DMS153 treated with DMSO at 0.1 percent for 48 hours (cell line): ENCODE results near the gene RCN2.
"Not testable (repeated sequence)": the region's sequence is repeated elsewhere in the genome, so short reads cannot be mapped to it uniquely, and the experiment has no call there.

Experiments used
- DNase-seq: peaks from one replicate; lab custom pipeline; 2025; ENCODE audit not compliant: unreplicated experiment; lab: John Stamatoyannopoulos, UW

Gene RCN2

DNA sequence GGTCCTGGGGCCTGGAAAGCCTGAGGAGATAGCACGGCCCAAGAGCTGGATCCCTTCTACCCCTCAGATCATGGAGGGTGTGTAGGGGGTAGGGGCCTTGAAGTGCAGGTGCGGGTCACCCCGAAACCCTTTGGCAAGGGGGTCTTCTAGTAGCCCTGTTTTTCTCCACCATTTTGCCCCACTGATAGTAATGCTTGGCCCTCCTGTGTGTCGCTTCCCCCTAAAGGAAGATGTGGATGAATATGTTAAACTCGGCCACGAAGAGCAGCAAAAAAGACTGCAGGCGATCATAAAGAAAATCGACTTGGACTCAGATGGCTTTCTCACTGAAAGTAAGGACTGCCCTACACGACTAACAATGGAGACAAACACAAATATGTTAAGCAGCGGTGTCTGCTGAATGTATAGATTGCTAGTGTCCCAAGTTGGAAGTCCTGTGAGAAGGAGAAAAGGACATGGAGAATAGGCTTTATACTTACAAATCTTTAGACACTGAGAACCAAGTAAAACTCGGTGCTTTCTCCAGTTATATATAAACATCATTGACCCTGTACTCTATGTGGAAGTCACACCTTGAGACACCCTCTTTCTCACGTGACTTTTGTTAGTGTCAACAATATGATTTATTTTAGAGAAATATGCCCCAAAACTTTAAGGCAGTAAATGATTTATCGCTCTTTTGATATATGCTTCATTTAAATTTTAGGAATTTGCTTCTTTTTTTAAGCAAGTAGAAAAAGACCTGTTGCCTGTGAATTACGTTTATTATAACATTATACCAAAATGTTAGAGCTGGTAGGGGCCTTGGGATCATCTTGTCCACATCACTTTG lies 802 bp downstream of the RCN2 start:
- no peak for DNase-seq

DNA sequence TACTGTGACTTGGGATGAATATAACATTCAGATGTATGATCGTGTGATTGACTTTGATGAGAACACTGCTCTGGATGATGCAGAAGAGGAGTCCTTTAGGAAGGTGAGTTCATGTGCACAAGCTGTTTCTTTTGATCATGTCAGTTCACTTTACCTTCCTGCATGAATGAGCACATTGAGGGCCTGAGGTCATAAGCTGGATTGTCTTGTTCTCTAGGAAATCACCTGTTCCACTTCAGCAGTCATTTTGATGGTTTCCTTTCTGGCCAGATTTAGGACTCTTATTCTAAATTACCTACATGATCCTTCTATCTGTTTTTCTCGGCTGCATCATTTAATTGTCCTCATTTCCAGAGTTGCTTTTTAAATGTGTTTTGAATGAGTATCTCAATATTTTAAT lies 4.1 kb downstream of the RCN2 start:
- DNase-seq, result no peak

DNA sequence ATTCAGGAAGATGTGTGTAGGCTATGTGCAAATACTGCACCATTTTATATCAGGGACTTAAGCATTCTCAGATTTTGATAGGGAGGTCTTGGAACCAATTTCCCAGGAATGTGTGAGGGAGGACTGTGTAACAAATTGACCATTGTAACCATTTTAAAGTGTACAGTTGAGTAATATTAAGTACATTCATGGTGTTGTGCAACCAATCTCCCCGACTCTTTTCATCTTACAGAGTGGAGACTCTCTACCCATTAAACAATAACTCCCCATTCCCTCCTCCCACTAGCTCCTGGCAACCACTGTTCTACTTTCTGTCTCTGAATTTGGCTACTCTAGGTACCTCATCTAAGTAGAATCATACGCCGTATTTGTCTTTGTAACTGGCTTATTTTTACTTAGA lies 5.1 kb downstream of the RCN2 start:
- no peak for DNase-seq

DNA sequence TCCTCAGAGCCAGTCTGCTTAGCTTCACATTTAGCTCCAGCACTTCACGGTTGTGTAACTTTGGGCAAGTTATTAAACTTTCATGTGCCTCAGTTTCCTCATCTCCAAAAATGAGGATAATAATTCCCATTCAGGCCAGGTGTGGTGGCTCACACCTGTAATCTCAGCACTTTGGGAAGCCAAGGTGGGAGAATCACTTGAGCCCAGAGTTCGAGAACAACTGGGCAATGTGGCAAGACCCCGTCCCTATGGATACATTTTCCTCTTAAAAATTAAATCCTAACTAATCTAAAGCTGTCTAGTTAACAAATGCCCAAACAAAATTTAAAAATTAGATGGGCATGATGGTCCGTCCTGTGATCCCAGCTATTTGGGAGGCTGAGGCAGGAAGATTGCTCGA lies 7.2 kb downstream of the RCN2 start:
- no peak for DNase-seq

DNA sequence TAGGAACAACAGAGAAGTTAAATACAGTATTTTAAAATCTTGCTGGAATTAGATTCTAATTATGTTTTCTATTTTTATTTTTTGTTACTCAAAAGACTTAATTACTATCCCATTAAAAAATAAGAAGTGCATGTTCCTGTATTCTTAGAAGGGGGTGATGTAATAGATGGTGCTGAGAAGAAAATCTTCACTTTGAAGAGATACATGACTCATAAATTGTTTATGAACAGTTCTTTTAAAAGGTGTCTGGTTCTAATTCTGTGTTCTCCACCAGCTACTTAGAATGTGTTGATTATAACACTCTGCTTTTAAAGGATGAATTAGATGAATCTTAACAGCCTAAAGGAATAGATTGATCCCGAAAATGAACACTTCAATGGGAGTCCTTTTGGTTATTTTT lies 8.2 kb downstream of the RCN2 start:
- no peak for DNase-seq

DNA sequence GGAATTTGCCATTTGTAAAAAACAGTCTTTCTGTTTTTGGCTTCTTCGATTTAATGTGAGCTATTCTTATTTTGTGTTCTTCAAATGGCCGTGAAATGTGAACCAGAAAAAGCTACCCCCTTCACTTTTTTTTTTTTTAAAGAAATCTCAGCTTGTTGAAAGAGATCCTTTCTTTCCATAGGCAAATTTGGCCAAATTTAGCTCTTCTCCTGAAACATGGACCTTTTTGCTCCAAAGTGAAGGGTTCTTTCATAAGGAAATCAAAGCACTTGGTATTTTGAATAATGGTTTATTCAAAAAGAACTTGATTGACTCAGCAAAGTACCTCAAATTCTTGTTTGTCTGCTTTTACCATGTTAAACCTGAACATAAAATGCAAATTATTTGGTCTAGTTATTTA lies 10.1 kb downstream of the RCN2 start:
- no peak for DNase-seq

DNA sequence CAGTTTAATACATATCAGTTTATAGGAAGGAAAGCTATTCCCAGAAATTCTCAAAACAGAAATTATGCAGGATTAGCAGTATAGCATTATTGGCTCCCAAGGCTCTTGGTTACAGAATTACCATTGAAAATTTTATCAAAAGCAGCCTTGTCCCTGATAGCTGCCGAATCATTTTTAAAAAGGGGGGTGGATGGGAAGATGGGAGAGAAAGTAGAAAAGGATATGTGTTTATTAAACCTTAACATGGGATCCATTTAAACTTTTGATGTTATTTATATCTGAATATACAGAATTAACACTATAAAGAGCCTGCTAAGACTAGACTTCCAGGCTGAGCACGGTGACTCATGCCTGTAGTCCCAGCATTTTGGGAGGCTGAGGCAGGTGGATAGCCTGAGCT lies 10.8 kb downstream of the RCN2 start:
- no peak for DNase-seq

DNA sequence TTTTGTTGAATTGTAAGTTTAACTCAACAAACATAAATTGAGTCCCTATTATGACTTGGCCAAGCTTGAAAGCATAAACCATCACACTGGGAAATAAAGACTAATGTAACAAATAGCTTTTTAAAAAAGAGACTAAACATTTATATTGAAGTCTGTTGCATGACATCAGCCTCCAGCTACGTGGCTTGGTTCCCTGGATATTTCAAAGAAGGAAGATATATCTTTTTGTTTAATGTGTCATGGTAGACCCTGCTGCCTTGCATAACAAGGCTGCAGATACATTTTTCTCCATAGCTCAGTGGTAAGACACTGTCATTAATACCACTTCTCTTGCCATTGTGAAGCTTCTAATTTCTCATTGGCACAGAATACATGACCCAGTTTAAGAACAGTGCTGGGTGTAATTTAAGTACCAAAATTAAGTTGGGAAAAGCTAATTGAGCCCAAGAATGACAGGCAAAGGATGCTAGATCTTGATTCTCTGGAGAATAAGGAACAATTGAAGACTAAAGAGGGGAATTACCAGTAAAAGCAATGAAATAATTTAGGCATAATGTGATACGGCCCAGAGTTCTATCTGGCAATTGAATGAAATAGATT lies 14.0 kb downstream of the RCN2 start:
- no peak for DNase-seq

DNA sequence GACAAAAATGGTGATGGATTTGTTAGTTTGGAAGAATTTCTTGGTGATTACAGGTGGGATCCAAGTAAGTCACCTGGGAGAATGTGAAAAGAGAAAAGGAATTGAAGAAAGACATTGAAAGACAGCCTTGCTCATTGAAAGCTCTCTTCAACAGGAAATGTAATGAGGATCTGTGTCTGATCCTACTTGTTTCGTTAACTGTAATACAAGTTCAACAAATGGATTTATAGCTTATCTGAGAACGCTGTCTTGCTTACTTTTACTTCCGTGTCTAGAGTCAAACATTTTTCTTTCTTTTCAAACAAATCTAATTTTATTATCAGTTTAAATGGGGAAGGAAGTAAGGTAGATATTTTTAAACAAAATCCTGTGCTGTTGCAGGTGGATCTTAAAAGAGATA lies 15.9 kb downstream of the RCN2 start:
- DNase-seq, result no peak

DNA sequence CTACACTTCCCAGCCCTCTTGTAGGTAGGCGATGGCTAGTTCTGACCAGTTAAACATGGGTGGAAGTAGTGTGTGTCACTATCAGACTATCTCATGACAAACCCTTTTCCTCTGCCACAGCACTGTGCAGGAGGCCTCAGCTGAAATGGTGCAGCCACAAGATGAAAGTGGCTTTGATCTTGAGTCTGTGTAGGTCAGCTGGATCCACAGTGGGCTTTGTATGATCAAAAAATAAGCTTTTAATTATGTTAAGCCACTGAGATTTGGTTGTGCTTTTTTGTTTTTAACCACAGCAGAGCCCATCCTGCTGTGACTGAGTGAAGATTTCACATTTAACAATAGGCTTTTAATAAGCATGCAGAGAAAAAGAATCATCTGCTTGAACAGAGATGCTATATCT lies 19.7 kb downstream of the RCN2 start:
- DNase-seq, result no peak

DNA sequence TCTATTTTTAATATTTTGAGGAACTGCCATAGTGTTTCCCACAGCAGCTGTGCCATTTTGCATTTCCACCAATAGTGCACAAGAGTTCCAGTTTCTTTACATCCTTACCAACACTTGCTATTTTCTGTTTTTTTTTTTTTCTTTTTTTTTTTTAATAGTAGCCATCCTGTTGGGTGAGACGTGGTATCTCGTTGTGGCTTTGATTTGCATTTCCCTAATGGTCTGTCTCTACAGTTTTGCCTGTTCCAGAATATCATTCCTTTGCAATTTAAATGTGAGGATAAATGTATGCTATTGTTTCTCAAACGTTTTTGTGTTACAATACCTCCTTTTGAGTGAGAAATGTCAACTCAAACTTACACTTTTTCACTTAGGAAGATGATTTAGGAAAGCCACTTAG lies 22.4 kb downstream of the RCN2 start:
- DNase-seq, result no peak

DNA sequence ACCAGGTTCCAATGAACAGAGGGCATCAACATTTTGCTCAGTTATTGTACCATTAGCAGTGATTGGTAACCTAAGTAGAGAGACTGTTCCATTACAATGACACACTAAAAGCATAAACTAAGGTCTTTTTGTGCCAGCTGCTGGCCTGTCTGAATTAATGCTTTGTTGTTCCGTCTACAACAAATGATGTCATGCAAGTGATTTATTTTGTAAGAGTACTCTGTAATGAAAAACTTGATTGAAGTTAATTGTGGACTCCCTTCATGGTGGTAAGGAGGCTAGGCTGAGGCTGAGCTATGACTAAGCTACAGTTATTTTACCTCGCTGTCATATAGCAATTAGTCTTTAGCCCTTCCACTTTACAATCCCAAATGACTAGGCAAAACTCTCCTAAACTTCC lies 23.2 kb downstream of the RCN2 start:
- no peak for DNase-seq

DNA sequence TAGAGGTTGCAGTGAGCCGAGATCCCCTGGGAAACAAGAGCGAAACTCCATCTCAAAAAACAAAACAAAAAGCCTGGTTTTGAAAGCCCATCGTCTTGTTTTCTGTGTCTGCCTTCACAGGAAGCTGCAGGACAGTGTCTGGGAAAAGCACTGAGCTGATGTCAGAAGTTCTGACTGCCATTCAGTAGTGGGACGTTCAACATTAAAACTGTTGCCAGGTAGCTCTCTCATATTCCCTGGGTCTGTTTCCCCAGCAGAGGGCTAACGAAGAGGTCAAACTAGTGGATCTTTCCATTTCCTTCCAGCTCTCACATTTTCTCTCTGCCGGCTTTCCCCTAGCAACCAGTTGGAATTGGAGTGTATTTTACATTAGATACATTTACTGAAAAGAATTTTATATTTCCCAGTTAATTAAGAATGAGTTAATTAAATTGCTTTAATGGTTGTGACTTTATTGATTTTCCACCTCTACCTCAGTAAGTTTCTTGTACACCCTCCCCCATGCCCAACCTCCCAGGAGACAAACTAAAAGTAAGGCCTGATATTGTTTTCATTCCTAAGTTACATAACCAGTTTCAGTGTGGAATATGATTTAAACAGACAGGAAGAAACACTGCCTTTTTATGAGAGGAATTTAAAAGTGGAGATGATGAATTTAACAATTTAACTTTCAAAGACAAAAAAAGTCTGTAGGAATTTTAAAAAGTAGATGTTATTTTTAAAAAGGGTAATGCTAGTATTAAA lies 29.9 kb downstream of the RCN2 start:
- no peak for DNase-seq

DNA sequence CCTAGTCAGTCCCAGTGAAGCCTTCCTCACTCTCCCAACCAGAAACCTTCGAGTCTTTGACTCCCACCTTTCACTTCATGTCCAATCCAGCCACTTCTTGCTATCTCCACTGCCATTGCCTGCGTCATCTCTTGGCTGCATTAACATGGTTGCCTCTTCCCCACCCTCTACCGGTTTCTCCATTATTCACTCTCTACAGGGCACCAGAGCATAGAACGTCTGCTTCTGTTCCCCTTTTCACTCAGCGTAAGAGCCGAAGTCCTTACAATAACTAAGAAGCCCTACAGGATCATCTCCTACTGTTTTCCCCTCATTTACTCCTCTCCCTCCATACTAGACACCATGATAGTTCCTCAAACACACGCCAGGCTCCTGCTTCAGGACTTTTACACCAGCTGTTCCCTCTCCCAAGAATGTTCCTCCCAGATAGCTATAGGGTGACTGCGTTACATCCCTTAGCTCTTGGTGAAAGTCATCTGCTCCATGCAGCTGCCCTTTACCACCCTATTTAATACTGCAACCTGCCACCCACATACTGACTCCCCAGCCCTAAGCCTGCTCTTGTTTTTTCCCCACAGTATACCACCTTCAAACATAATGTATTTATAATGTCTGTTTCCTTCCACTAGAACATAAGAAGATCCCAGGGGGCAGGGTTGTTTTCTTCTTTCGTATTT lies 30.9 kb downstream of the RCN2 start:
- no peak for DNase-seq

DNA sequence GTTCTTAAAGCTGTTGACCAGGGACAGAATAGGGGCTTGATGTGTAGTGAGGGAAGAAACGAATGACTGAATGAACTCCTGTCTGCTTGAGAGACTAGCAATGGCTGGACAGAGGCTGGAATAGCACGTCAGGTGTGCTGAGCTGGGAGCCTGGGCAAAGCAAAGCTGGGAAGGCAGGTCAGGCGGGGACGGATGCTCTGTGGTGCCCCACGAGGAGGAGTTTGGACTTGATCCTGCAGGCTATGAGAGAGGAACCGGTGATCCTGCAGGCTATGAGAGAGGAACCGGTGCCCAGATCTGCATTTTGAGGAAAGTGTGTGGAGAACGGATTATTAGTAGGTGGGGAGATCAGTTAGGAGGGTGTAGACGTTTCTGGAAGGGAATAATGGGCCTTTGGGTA lies 32.0 kb downstream of the RCN2 start:
- DNase-seq, result no peak

DNA sequence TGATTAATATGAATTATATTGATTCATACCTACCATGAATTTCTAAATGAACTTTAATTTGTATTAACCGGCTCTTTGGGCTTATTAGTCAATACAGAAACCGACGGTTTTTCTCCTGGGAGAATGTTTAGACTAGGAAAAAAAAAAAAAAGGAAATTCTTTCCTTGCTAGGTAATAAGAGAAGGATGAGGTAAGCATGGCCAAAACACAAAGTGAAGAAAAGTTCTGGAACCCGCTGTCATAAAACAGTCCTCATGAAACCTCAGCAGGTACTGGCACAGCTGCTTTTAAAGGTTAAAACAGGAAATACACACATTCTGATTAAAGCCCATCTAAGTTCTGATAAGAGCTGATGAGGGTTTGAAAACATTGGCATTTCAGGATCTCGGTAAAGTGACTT lies 32.6 kb downstream of the RCN2 start:
- no peak for DNase-seq

DNA sequence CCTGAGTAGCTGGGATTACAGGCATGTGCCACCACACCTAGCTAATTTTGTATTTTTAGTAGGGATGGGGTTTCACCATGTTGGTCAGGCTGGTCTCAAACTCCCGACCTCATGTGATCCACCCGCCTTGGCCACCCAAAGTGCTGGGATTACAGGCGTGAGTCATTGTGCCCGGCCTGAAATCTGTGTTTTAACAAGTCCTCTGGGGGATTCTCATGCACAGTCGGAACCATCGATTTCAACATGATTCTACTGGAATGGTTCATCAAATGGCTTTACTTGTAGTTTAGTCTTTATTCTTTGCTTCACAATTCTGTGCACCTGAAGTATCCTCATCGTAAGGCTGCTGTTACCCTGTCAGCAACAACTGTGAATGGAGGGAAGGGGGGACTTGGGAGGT lies 34.5 kb downstream of the RCN2 start:
- not testable (repeated sequence) for DNase-seq

DNA sequence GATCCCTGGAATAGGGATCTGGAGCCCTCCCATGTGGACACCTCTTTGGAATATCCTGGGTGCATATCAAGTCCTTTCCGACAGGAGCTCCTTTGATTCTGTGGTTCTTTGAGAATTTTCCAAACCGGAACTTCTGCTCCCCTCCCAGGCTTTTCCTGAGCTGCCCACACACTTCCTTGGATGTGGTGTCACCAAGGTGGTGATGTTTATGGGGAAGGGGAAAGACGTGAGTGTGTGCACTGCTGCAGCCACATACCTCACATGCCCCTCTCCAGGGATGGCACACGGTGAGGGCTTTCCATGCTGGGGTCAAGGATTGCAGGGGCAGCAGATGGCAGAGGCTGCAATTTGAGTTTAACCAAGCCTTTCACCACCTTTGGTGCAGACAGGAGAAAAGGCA lies 35.5 kb downstream of the RCN2 start:
- no peak for DNase-seq

DNA sequence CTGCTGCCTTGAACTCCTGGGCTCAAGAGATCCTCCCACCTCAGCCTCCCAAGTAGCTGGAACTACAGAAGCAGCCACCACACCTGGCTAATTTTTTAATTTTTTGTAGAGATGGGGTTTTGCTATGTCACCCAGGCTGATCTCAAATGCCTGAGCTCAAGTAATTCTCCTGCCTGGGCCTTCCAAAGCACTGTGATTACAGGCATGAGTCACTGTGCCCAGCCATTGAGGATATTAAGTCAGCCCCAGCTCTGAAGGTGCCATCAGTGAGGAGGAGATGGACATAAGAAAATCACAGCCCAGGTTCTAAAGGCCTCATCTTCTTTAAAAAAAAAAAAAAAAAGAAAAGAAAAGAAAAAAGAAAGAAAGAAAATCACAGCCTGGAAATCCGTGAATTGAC lies 36.8 kb downstream of the RCN2 start:
- no peak for DNase-seq

DNA sequence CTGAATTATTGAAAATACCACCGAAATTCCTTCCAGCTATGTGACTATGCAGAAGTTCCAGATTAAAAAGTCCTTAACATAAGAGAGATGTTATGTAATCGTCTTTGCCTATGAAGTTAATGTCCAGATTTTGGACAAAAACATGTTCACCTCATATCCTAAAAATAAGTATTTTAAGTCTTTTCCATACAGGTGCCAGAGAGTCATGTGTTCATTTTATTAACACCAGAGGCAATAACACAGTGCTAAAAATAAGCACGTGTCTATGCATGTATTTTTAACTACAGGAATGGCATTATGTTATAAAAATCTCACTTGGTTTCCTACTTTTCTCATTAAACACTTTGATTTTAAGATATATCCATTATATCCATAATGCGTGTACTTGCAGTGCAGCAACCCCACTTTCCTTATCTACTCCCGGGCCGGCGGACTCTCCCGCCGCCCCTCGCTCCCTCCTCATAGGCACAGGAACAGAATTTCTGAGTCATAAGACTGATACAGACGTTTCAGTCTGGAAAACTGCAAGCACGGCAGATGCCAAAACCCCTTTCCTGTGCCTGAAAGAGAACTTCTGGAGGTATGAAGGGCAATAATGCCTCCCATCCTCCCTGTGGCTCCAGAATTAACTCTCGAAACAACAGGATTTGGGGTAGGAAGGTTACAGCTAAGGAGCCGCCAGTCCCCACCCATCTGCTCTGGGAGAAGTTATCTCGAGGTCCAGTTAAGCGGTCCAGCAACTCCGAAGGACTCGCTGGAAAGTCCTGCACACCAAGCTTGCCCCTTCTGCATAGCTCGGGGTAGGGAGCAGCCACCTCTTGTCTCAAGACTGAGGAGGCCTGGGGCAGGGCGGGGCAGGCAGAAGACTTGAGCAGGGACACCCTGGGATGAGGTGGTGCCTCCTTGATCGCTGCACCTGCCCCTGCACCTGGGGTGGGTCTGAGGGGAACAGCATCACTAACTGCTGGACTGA lies 41.1 kb downstream of the RCN2 start:
- DNase-seq, result no peak

DNA sequence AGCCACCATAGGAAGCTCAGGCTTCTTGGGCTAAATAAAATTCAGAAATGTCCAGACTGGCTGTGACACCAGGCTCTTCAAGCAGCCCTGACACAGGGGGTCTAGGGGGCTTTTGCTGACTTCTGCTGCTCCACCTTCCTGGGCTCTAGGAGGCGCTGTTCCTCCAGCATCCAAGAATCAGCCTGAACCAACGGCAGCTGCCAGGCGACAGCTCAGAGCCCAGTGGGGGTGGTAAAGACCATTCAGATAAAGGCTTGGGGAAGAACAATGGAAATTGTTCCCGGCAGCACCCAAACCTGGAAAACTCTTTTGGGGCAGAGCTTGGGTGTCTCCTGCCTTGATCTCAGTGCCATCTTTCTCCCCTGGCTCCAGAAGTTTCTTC lies 41.8 kb downstream of the RCN2 start:
- DNase-seq, result no peak
